ENCODE data around the gene LDHAL6A. TPM values are rescaled to one million over a fixed set of nuclear protein-coding genes. Genes with fewer than 3 reads are reported as not detected.

LDHAL6A gene
- total RNA-seq, 1 experiment from 2014 or later = not detected

- DNase-seq (ENCODE audit: low read depth, low spot score) (no peak), ATAC-seq (peak; percentile 35; the same call in 1 of the 2 replicates)
- Histone ChIP-seq H4K20me1 (ENCODE audit: insufficient read depth) (no peaks in the 10 kb centered on the region), H2AFZ (ENCODE audit: low read depth, low read length, poor library complexity, severe bottlenecking) (no peak overlapping the region), H3K4me2 (ENCODE audit: low read length) (peak overlapping the region; percentile 3; the same call in 1 of the 2 replicates), H3K27me3 (ENCODE audit: insufficient read depth, low read length) (no peaks in the 10 kb centered on the region), H3K4me3 (replicated peaks in 1 of 2; ENCODE audit: low read depth in 1 of 2, low read length in 2 of 2) (no peak overlapping the region), H3K36me3 (ENCODE audit: control insufficient read depth in 1 of 2, insufficient read depth in 2 of 2, low read length in 2 of 2) (no peaks in the 10 kb centered on the region), H3K79me2 (ENCODE audit: insufficient read depth, low read length) (no peaks in the 10 kb centered on the region), H3K9me2 (ENCODE audit: insufficient read depth) (no peaks in the 10 kb centered on the region), H3K27ac (ENCODE audit: low read depth, low read length) (no peak overlapping the region), H3K9ac (ENCODE audit: low read length) (no peak overlapping the region), H3K4me1 (ENCODE audit: control insufficient read depth in 1 of 2, insufficient read depth in 2 of 2, low read length in 2 of 2) (peaks cover 0 to 5% of the 10 kb centered on the region in 2 experiments; a peak in 3 of 4 replicates), H3K9me3 (ENCODE audit: control insufficient read depth in 1 of 2, insufficient read depth in 1 of 2, low read depth in 1 of 2, low read length in 2 of 2) (no peaks in the 10 kb centered on the region)
- ChIA-PET CTCF (interaction anchor here (1.2 kb wide), 1 partner anchor 311 kb away, joined by 3 read pairs; no protein-coding TSS in a partner anchor), RAD21 (ENCODE audit: low non-redundant PET in 1 of 2, low total read pairs in 2 of 2, uncharacterized antibody in 2 of 2, unreplicated experiment in 2 of 2) (no interaction called here), POLR2A (no interaction called here)
- no TSS peak for BruUV-seq (replicated peaks)
- no peak for TF ChIP-seq SIN3A (IDR thresholded peaks at IDR 0.05; ENCODE audit: low read depth)
- TF ChIP-seq CTCF (IDR thresholded peaks at IDR 0.05 in 2 of 3, conservative IDR thresholded peaks at IDR 0.05 in 1 of 3; ENCODE audit: borderline replicate concordance in 1 of 3, insufficient read depth in 1 of 3, low read depth in 2 of 3, low read length in 2 of 3) = no peak
- 0 out of 2 replicates have a peak, but pooled peaks have one; percentile 15 for TF ChIP-seq FOSL1 (IDR thresholded peaks at IDR 0.05; ENCODE audit: low read depth)
- no peak for TF ChIP-seq EZH2 (IDR thresholded peaks at IDR 0.05)
- no peak for TF ChIP-seq YY1 (IDR thresholded peaks at IDR 0.05; ENCODE audit: extremely low read depth, insufficient replicate concordance, low read depth, low read length)
- no peak for TF ChIP-seq SRF (IDR thresholded peaks at IDR 0.05; ENCODE audit: low read depth)
- no peak for TF ChIP-seq ZFX (IDR thresholded peaks at IDR 0.05)
- intact Hi-C loops (cut with micrococcal nuclease) = no loop called here
Measured at GRCh38 chr11:18452927-18453326, 2.7 kb upstream of the LDHAL6A start.

GRCh38 chr11:18457450-18457849, 1.8 kb downstream of the LDHAL6A start:
- DNase-seq (ENCODE audit: low read depth, low spot score) = peak; percentile 32
- RAD21 ChIA-PET (ENCODE audit: low non-redundant PET in 1 of 2, low total read pairs in 2 of 2, uncharacterized antibody in 2 of 2, unreplicated experiment in 2 of 2) = no interaction called here
- H3K9me2 ChIP-seq (ENCODE audit: insufficient read depth) = no peaks in the 10 kb centered on the region

More at GRCh38 chr11:18457450-18457849, 1.8 kb downstream of the LDHAL6A start:
- TF ChIP-seq, protein P1, sequence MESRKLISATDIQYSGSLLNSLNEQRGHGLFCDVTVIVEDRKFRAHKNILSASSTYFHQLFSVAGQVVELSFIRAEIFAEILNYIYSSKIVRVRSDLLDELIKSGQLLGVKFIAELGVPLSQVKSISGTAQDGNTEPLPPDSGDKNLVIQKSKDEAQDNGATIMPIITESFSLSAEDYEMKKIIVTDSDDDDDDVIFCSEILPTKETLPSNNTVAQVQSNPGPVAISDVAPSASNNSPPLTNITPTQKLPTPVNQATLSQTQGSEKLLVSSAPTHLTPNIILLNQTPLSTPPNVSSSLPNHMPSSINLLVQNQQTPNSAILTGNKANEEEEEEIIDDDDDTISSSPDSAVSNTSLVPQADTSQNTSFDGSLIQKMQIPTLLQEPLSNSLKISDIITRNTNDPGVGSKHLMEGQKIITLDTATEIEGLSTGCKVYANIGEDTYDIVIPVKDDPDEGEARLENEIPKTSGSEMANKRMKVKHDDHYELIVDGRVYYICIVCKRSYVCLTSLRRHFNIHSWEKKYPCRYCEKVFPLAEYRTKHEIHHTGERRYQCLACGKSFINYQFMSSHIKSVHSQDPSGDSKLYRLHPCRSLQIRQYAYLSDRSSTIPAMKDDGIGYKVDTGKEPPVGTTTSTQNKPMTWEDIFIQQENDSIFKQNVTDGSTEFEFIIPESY (IDR thresholded peaks at IDR 0.05; ENCODE audit: extremely low read depth, insufficient replicate concordance, low read length) = no peak
- TF ChIP-seq SRF (IDR thresholded peaks at IDR 0.05; ENCODE audit: low read depth) (no peak), TCF7L2 (IDR thresholded peaks at IDR 0.05; ENCODE audit: borderline replicate concordance, extremely low read depth, insufficient read depth, insufficient read length) (peak; percentile 35), FOSL1 (IDR thresholded peaks at IDR 0.05; ENCODE audit: low read depth) (peak; percentile 39), EZH2phosphoT487 (IDR thresholded peaks at IDR 0.05; ENCODE audit: borderline replicate concordance) (no peak), EGR1 (IDR thresholded peaks at IDR 0.05; ENCODE audit: low read depth) (no peak)
- Histone ChIP-seq H3K4me1 (ENCODE audit: control insufficient read depth in 1 of 2, insufficient read depth in 2 of 2, low read length in 2 of 2) (peaks cover 0 to 5% of the 10 kb centered on the region in 2 experiments; a peak in 3 of 4 replicates), H4K20me1 (ENCODE audit: insufficient read depth) (no peaks in the 10 kb centered on the region), H3K36me3 (ENCODE audit: control insufficient read depth in 1 of 2, insufficient read depth in 2 of 2, low read length in 2 of 2) (no peaks in the 10 kb centered on the region), H3K4me2 (ENCODE audit: low read length) (no peak overlapping the region), H3K4me3 (replicated peaks in 1 of 2; ENCODE audit: low read depth in 1 of 2, low read length in 2 of 2) (no peak overlapping the region), H3K9me3 (ENCODE audit: control insufficient read depth in 1 of 2, insufficient read depth in 1 of 2, low read depth in 1 of 2, low read length in 2 of 2) (no peaks in the 10 kb centered on the region), H3K27me3 (ENCODE audit: insufficient read depth, low read length) (no peaks in the 10 kb centered on the region), H3K79me2 (ENCODE audit: insufficient read depth, low read length) (no peaks in the 10 kb centered on the region), H3K27ac (ENCODE audit: low read depth, low read length) (no peak overlapping the region), H3K9ac (ENCODE audit: low read length) (no peak overlapping the region), H2AFZ (ENCODE audit: low read depth, low read length, poor library complexity, severe bottlenecking) (no peak overlapping the region)
- POLR2A ChIA-PET = no interaction called here
- no TSS peak for BruUV-seq (replicated peaks)
- intact Hi-C loops (cut with micrococcal nuclease) = no loop called here
- CTCF ChIA-PET = no interaction called here
- ATAC-seq = peak; percentile 75
